ENCODE results near the gene POLA1.
"Not testable (repeated sequence)": the region's sequence is repeated elsewhere in the genome, so short reads cannot be mapped to it uniquely, and the experiment has no call there.

Gene POLA1, protein sequence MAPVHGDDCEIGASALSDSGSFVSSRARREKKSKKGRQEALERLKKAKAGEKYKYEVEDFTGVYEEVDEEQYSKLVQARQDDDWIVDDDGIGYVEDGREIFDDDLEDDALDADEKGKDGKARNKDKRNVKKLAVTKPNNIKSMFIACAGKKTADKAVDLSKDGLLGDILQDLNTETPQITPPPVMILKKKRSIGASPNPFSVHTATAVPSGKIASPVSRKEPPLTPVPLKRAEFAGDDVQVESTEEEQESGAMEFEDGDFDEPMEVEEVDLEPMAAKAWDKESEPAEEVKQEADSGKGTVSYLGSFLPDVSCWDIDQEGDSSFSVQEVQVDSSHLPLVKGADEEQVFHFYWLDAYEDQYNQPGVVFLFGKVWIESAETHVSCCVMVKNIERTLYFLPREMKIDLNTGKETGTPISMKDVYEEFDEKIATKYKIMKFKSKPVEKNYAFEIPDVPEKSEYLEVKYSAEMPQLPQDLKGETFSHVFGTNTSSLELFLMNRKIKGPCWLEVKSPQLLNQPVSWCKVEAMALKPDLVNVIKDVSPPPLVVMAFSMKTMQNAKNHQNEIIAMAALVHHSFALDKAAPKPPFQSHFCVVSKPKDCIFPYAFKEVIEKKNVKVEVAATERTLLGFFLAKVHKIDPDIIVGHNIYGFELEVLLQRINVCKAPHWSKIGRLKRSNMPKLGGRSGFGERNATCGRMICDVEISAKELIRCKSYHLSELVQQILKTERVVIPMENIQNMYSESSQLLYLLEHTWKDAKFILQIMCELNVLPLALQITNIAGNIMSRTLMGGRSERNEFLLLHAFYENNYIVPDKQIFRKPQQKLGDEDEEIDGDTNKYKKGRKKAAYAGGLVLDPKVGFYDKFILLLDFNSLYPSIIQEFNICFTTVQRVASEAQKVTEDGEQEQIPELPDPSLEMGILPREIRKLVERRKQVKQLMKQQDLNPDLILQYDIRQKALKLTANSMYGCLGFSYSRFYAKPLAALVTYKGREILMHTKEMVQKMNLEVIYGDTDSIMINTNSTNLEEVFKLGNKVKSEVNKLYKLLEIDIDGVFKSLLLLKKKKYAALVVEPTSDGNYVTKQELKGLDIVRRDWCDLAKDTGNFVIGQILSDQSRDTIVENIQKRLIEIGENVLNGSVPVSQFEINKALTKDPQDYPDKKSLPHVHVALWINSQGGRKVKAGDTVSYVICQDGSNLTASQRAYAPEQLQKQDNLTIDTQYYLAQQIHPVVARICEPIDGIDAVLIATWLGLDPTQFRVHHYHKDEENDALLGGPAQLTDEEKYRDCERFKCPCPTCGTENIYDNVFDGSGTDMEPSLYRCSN (N-terminal part only)

DNA sequence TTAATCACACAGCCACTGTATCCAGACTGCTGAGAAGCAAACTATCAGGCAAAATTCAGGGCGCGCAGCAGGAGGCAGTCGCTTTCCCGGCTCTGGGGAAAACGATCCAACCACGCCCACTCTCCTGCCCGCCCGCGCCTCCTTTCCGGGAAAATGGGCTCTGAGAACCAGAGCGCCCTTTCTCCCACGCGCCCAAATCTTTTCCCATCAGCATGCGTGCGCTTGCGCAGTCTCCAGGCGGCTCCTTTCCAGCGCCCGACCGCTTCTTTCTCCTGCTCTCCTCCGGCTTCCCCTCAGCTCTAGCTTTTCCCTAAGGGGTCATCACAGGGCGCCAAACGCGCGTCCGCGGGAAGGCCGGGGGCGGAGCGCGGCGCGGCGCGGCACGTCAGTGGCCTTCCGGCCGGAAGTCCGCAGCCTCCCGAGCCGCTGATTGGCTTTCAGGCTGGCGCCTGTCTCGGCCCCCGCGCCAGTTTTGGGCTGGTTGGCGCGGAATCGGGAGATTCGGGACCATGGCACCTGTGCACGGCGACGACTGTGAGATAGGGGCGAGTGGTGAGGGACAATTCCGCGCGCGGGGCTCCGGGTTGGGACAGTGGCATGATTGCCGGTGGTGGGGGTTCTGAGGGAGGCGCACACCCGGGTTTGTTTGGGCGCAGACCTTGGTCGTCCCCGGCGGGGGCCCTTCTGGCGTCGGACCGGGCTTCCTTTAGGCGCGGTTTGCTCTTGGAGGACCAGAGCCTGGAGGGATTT lies at the start of gene POLA1:
TSS of gene POLA1 (plus strand) at position 466 of the 750 bp plus-strand sequence. CDS start at position 510, 44 bp downstream.
- DNase-seq (ENCODE audit: low spot score) = peak; percentile 99

DNA sequence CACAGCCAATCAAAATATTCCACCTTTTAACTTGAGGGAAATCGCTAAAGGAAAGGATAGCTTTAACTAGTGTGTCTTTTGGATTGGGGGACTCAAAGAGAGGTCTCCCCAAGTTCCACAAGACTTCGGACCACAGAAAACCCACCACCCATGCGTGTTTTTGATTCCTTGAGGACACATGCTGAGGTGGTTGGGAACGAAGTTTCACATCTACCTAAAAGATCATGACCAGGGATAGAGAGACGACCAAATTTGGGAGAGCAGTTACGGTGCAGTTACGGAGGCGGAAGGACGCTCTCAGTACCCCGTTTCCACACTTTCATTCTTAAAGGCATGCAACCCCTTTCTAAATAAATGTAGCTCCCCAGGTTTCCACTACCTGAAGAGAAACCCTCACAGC lies 47.7 kb upstream of the POLA1 start:
- no peak for DNase-seq (ENCODE audit: low spot score)

DNA sequence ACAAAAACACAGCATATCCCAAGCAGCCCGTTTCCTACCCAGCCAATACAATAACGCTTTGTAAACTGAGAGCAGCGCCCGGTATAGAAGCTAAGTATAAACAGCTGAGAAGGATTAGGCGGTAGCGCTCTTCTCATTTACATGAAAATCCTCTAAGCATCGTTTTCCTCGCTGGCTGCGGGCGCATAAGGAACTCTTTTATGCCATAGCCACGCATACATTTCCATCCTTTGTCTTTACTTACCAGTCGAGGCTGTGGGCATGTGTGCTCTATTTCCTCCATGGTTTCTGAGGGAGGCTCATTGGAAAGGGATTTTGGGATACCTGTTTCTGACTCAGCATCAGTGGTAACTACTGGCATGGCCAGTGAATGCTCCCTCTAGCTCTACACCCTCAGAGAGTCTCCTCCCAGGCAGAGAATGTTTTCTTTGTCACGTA lies 47.0 kb upstream of the POLA1 start:
- peak; percentile 72 for DNase-seq (ENCODE audit: low spot score)

DNA sequence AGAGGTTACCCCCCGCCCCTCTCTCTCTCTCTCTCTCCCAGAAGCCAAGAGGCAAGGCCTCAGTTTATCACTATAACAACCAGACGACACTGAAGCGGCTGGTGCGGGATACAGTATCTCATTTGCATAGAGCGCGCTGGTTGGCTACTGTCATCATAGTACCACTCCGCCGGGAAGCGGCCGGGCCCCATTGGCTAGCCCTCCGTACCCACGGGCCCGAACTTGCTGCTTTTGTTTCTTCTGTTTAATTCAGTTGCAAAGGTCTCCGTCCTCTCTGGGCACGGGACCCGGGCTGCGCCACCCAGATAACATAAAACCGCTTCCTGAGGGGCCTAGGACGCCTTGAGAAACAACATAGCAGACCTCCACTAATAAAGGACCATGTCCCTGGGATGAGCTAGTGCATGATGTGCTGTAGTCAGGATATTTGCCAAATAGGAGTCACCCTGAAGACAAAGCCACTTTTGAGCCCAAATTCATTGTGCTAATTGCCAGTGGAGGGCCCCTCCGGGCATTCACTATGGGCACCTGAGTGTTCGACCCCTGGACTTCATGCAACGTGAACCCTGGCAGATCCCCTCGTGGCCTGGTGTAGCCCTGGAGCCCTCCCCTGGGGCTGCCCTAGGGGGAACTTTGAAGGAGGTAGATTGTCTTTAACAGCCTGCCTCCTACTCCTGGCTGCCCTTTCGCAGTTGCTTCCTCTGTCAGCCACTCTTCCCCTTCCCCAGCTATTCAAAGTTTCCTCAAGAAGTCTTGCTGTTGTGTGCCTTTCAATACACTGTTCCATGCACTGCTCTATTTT lies 46.3 kb upstream of the POLA1 start, which contains the start of gene PCYT1B:
TSS of gene PCYT1B (minus strand) at position 91 of the 802 bp plus-strand sequence. CDS start 242 bp downstream, outside the sequence.
- peak; percentile 86 for DNase-seq (ENCODE audit: low spot score)

DNA sequence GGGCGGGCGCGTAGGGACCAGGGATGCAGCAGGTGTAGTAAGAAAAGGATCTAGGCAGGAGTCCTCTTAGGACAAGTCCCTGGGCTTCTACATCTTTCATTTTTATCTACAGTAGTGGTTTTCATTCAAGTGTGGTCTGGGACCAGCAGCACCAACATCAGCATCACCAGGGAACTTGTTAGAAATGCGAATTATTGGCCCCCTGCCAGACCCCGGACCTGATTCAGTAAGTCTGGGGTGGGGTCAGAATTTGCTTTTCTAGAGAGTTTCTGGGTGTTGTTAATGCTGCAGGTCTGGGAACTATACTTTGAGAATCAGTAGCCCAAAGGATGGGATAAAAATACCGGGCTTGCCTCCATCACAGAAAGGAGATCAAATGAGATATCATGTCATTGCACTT lies 45.2 kb upstream of the POLA1 start:
- no peak for DNase-seq (ENCODE audit: low spot score)

DNA sequence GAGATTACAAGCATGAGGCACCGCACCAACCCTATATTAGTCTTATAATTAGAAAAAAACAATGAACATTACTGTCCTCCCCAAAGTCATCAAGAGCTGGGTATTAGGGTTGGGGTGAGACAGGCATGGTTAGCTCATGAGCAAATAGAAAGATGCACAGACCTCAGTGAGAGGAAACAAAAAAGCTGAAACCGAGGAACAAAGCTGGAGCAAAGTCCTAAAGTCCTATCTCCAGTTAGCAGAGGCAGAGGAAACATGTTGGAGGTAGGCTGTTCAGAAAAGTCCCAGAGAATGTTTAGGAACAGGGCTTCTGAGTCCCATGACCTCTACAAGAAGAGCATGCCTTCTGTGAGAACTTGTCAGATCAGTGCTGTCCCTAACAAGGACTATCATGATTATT lies 41.9 kb upstream of the POLA1 start:
- DNase-seq (ENCODE audit: low spot score) = no peak

DNA sequence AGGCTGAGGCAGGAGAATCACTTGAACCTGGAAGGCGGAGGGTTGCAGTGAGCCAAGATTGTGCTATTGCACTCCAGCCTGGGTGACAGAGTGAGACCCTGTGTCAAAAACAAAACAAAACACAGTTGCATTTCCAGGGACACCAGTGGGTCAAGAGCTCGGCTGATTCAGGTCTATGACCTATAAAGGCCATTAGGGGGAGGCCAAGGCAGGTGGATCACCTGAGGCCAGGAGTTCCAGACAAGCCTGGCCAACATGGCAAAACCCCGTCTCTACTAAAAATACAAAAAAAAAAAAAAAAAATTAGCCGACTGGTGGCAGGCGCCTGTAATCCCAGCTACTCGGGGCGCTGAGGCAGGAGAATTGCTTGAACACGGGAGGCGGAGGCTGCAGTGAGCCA lies 38.0 kb upstream of the POLA1 start:
- DNase-seq (ENCODE audit: low spot score) = not testable (repeated sequence)

DNA sequence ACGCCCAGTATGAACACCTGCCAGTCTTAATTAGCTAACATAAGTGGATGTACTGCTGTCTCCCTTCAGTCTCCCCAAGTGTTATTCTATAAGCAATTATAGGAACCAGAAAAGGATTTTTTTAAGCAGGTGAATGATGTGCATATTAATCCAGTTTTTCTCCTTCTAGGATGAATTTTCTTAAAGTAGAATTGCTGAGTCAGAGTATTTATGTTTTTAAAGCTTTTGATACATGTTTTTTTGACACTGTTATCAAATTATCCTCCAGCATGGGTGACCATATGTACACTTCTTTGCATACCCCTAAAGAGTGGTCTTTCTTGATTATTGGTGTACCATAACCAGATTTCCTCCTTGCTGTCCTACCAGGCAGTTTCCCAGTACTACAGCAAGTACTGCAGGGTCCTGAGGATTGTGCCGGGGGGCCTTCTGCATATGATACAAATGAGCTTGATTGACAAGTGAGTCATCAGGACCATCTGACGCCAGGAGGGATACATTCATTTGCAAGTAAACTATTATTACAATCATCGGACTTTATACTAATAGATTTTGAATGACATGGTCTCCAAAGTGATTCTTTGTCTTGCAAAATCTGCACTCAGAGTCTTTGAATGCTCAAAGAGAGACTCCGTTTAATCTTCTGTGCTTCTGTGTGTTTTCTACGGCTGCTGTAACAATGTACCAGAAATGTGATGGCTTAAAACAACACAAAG lies 35.9 kb upstream of the POLA1 start:
- DNase-seq (ENCODE audit: low spot score) = no peak

DNA sequence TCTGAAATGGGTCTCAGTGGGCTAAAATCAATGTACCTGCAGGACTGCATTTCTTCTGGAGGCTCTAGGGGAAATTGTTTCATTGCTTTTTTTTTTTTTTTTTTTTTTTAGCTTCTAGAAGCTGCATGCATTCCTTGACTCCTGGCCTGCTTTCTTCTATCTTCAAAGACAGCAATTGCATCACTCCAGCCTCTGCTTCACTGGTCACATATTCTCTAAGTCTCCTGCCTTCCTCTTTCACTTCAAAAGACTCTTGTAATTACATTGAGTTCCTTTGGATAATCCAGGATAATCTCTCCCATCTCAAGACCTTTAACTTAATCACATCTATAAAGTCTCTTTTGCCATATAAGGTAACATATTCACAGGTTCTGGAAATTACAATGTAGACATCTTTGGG lies 35.3 kb upstream of the POLA1 start:
- DNase-seq (ENCODE audit: low spot score) = no peak

DNA sequence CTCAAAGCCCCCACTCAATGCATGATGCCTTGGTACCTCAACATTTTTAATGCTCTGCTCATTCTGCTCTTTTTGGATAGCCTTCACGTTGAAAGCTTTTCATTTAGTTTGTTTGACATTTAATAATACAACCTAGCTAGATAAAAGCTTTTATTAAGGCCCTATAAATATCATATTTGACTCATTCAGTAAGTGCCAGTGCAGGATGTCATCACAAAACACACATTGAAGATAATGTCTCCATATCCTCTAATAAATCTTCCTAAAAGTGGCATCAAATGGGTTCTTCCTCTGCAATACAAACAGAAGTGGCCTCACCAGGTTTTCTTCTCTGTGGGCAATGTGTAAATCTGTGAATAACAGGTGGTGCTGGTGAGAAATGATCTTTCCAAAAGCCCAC lies 34.6 kb upstream of the POLA1 start:
- no peak for DNase-seq (ENCODE audit: low spot score)

DNA sequence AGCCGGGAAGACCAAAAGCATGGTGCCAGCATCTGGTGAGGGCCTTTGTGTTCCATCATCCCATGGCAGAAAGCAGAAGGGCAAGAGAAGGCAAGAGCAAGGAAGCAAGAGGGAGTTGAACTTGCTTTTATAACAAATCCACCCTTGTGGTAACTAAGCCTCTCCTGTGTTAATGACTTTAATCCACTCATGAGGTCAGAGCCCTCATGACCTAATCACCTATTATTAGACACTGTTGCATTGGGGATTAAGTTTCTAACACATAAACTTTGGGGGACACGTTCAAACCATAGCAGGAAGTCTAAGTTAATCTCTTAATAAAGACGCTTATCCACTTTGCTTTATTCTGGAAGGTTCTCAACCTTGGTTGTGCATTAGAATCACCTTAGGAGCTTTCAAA lies 34.1 kb upstream of the POLA1 start:
- DNase-seq (ENCODE audit: low spot score) = no peak

DNA sequence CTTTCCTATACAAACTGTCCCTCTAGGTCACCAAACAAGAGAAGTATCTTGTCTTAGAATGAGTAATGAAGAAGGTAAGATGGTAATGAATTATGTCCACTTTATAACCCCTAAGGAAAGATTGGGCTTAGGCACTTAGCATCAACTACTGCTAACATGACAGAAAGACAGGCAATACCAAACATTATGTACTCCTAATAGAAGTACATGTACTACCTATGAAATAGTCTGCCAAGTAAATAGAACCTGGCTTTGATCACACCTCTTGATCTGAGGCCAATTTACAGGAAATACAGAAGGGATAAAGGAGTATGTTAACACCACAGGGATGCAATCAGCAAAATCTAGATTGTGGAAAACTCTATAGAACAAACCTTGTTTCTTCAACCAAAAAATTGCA lies 32.4 kb upstream of the POLA1 start:
- DNase-seq (ENCODE audit: low spot score) = no peak

DNA sequence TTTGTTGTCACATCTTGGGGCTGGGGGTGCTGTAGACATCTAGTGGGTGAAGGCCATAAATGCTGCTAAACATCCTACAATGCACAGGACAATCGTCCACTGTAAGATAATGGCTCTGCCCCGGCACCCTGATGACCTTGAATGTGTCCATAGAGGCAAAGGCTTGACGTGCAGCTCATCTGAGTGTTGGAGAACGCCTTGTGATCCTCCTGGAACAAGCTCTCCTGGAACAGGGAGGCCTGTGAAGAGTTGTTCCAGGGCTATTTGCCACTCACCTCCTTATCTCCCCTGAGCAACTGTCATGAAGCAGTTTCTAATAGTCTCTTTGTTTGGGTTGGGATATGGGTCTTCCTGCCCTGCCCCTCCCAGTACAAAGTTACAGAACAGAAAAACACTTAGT lies 31.4 kb upstream of the POLA1 start:
- no peak for DNase-seq (ENCODE audit: low spot score)

DNA sequence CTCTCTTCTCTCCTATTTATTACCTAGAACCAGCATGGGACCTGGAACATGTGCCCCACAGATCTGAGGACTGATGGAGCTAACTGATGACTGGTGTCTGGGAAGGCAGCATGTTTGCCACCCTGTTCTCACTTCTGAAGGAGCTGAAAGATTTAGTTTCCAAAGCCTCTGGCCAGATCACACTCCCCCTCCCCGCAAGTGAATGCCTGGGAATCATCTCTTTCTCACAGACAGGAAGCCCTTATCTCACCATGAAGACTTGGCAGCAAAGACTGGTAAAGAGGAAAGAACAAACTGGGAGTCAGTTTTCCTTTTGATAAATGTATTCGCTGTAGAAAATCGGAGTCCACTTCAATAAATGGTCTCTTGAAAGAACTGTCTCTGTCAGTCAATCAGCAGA lies 25.6 kb upstream of the POLA1 start:
- DNase-seq (ENCODE audit: low spot score) = no peak

DNA sequence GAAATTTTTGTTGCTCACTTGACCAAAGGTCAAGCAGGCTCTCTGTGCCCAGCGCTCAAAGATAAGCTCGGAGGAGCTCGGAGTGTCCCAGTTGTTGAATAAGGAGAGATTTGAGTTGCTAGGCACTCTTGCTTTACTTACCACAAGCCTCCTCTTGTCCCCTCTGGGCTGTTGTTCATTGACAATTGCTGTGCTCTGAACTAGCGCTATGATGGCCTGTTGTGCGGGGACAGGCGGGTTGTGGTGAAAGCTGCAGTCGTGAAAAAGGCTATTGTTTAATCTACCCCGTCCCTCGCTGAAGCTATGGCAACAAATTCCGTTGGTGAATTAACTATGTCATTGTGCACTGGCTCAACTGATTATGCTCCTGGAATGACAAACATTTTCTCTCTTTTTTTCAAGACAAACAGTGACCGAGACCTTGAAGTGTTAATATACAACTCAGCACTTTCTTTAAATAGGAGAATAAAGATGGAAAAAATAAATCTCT lies 21.0 kb upstream of the POLA1 start:
- peak; percentile 69 for DNase-seq (ENCODE audit: low spot score)

DNA sequence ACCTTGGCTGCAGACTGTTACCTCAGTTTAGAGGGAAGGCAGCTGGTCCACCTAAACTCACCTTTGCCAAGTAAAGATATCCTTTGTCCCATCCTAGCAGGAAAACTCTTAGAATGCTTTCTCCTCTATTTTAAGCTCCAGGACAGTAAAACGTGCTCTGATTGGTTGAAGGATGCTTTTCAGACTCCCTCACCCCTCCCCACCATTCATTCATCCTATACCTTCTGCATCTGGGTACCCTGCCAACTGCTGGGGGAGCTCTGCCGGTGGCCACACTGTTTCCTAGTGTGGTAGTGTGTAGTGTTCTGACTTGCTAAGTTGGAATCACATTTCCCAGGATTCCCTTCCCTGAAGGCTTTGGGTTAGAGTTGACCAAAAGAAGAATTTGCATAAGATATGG lies 20.3 kb upstream of the POLA1 start:
- DNase-seq (ENCODE audit: low spot score) = no peak

DNA sequence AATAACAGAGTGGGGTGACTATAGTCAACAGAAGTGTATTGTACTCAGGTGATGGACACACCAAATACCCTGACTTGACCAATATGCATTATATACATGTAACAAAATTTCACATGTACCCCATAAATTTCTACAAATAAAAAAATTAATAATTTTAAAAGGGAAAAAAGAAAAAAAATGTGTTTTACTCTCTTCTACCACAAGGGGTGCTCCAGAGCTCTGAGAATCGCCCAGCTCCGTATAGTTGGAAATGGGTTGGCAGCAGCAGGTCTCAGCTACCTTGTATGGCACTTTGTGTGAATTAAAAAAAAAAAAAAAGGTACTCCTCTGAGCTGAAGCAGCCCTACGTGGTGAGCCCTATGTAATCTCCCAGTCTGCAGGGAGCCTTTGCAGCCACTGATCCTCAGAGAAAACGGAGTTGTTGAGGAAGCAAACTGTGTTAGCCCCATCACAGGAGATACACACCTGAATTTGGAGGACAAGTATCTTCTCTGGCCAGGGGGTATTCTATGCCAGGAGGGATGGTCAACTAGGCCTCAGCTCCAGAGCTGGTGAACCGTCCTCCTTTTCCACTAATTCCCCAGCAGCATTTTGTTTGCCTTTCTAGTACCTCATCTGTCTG lies 17.2 kb upstream of the POLA1 start:
- no peak for DNase-seq (ENCODE audit: low spot score)

DNA sequence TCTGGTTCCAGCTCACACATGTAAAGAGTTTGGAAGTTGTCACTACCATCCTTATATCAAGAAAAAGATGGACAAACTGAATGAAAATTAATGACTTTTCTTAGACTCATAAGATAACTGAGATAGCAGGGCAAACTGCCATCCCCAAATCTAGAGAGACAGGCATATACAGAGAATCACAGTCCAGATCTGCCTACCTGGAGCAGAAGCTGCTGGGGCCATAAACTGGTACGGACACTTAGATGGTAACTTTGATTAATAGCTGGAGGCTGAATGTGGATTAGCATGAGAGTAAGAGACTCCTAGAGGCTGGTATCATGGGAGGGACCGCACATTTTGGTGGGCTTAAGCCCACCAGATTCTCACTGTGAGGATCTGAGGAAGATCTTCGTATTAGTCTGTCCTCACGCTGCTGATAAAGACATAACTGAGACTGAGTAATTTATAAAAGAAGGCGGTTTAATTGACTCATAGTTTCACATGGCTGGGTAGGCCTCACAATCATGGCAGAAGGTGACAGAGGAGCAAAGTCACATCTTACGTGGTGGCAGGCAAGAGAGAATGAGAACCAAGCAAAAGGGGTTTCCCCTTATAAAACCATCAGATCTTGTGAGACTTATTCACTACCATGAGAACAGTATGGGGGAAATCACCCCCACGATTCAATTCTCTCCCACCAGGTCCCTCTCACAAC lies 10.8 kb upstream of the POLA1 start:
- no peak for DNase-seq (ENCODE audit: low spot score)

DNA sequence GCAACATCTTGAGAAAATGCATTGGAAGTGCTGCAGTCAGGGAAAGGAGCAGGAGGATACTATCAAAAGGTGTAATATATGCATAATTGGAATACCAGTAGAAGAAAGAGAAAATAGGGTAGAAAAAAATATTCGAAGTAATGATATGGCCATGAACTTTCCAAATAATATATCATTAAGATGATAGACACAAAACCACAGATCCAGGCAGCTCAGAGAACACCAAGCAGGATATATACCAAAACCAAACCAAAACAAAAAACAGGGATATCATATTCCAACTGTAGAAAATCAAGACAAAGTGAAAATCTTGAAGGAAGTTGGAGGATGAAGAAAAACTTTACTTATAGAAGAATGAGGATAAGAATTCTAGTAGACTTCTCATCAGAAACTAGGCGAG lies 9.7 kb upstream of the POLA1 start:
- DNase-seq (ENCODE audit: low spot score) = no peak
